AG20443 (cell line): ENCODE measurements around the gene CD209.
"Not testable (repeated sequence)": the region's sequence is repeated elsewhere in the genome, so short reads cannot be mapped to it uniquely, and the experiment has no call there.

Experiments
- DNase-seq: peaks from one replicate; pipeline ENCODE4 v3.0.0; 2012; ENCODE audit warnings: low spot score, mixed read lengths

The CD209 gene

GRCh38 chr19:7767487-7767886 is 20.2 kb upstream of the CD209 start:
- no peak for DNase-seq

- no peak for DNase-seq
These were observed 19.2 kb upstream of the CD209 start for GRCh38 chr19:7766535-7766934.

GRCh38 chr19:7765043-7765442 is 17.7 kb upstream of the CD209 start:
- DNase-seq, result not testable (repeated sequence)

GRCh38 chr19:7764157-7764556 is 16.8 kb upstream of the CD209 start:
- DNase-seq, result not testable (repeated sequence)

- no peak for DNase-seq
These were observed 16.4 kb upstream of the CD209 start for GRCh38 chr19:7763696-7764095.

GRCh38 chr19:7762719-7763293 is 15.5 kb upstream of the CD209 start, which contains the start of gene CLEC4M:
TSS of gene CLEC4M (plus strand) at chr19:7763243. CDS start at chr19:7763267, 24 bp downstream.
- DNase-seq, result no peak

GRCh38 chr19:7759156-7759555 is 11.8 kb upstream of the CD209 start:
- DNase-seq, result no peak

GRCh38 chr19:7757358-7757757 is 10.0 kb upstream of the CD209 start:
- no peak for DNase-seq

- DNase-seq, result no peak
These were observed 8.9 kb upstream of the CD209 start for GRCh38 chr19:7756258-7756657.

- DNase-seq, result no peak
These were observed 3.9 kb upstream of the CD209 start for GRCh38 chr19:7751157-7751783.

- no peak for DNase-seq
These were observed 1.4 kb upstream of the CD209 start for GRCh38 chr19:7748756-7749155.

GRCh38 chr19:7748171-7748570 is 837 bp upstream of the CD209 start:
- no peak for DNase-seq

GRCh38 chr19:7746306-7746705 is 1.0 kb downstream of the CD209 start:
- DNase-seq, result not testable (repeated sequence)

GRCh38 chr19:7744871-7745650 is 2.3 kb downstream of the CD209 start:
- no peak for DNase-seq

- no peak for DNase-seq
These were observed 3.0 kb downstream of the CD209 start for GRCh38 chr19:7744199-7744786.

GRCh38 chr19:7743425-7743841 is 3.9 kb downstream of the CD209 start:
- no peak for DNase-seq

GRCh38 chr19:7742991-7743390 is 4.3 kb downstream of the CD209 start:
- DNase-seq, result no peak

- DNase-seq, result no peak
These were observed 4.8 kb downstream of the CD209 start for GRCh38 chr19:7742575-7742974.

GRCh38 chr19:7740682-7741054 is 6.7 kb downstream of the CD209 start:
- no peak for DNase-seq

- DNase-seq, result no peak
These were observed 7.3 kb downstream of the CD209 start for GRCh38 chr19:7739801-7740681.

GRCh38 chr19:7739211-7739755 is 8.1 kb downstream of the CD209 start:
- no peak for DNase-seq

- DNase-seq, result no peak
These were observed 9.3 kb downstream of the CD209 start for GRCh38 chr19:7738023-7738422.
